Activated naive CD8-positive, alpha-beta T cell treated with anti-CD3 and anti-CD28 coated beads for 36 hours (primary cell): ENCODE data around the gene SESTD1. TPM values are rescaled to one million over a fixed set of nuclear protein-coding genes. Genes with fewer than 3 reads are reported as not detected.

Experiments
- total RNA-seq, 2 experiments: library from RNA; stranded (reverse); gene quantifications; one replicate each; pipeline ENCODE4 v1.2.3, GENCODE V29; 2021

Gene SESTD1
- total RNA-seq, 2 experiments from 2014 or later, result 4.4 to 5.7 TPM

Other genes starting within 250 kb of the SESTD1 start
- 1 to 10 TPM; 4.8 to 5.6 TPM for gene CCDC141, start 214.7 kb downstream of the SESTD1 start, total RNA-seq